Measurements from ENCODE around the gene BICRA.
"Not testable (repeated sequence)": the region's sequence is repeated elsewhere in the genome, so short reads cannot be mapped to it uniquely, and the experiment has no call there.

BICRA gene

DNA sequence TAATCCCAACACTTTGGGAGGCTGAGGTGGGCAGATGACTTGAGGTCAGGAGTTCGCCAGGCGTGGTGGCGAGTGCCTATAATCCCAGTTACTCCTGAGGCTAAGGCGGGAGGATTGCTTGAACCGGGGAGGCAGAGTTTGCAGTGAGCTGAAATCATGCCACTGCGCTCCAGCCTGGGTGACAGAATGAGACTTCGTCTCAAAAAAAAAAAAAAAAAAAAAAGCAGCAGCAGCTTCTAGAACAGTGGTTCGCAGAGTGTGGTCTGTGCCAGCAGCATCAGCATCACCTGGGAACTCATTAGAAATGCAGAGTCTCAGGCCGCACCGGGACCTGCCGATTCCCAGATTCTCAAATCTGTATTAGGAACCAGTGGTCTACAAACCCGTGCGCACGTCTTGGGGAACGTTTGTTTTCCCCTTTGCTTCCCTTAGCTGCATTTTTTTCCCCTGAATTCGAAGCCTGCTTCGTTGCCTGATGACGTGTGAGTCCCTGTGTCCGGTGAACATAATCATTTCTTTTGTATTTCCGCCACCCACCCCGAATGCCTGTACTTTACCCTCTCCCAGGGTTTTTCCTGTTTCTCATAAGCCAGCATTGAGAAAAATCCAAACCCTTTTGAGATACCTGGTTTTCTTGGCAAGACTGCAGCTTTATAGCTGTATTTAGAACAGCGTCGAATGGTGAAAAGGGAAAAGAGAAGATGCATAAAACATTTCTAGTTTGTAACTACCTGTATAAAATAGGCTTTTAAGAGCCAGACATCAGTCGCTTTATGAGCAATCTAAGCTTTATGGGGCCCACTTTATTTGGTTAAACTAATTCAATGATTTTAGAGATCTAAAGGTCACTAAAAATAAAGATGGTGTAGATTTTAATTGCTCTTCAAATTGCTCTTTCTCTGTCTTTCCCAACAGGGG is 49.8 kb downstream of the BICRA start:
- in situ Hi-C loops (cut with HindIII; ENCODE audit: low sequenced_read_pairs), result no loop called here
- peak; percentile 77 for DNase-seq (ENCODE audit: low read depth, low spot score)
- TF ChIP-seq, protein P1, sequence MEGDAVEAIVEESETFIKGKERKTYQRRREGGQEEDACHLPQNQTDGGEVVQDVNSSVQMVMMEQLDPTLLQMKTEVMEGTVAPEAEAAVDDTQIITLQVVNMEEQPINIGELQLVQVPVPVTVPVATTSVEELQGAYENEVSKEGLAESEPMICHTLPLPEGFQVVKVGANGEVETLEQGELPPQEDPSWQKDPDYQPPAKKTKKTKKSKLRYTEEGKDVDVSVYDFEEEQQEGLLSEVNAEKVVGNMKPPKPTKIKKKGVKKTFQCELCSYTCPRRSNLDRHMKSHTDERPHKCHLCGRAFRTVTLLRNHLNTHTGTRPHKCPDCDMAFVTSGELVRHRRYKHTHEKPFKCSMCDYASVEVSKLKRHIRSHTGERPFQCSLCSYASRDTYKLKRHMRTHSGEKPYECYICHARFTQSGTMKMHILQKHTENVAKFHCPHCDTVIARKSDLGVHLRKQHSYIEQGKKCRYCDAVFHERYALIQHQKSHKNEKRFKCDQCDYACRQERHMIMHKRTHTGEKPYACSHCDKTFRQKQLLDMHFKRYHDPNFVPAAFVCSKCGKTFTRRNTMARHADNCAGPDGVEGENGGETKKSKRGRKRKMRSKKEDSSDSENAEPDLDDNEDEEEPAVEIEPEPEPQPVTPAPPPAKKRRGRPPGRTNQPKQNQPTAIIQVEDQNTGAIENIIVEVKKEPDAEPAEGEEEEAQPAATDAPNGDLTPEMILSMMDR (IDR thresholded peaks at IDR 0.05; ENCODE audit: low read depth, low read length), result no peak
- H3K4me3 ChIP-seq (ENCODE audit: low read depth, low read length), result no peak overlapping the region

DNA sequence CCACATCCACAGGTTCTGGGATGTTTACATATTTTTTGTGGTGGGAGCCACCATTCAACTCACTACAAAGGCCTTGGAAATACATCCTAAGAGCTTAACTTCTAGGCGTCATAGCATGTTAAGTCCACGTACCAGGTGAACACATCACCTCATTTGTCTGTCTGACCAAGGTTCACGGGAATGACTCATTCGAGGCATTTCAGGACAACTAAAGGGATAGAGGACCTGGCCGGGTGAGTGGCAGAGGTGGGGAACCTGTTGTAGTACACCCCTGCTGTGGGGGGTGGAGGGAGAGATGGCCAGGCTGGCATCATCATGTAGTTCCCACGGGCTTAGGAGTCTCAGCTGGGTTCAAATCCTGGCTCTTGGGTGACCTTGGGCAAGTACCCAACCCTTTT is 51.5 kb downstream of the BICRA start:
- TF ChIP-seq, protein P1 (IDR thresholded peaks at IDR 0.05; ENCODE audit: low read depth, low read length), result no peak
- H3K4me3 ChIP-seq (ENCODE audit: low read depth, low read length), result no peak overlapping the region
- DNase-seq (ENCODE audit: low read depth, low spot score), result no peak
- in situ Hi-C loops (cut with HindIII; ENCODE audit: low sequenced_read_pairs), result no loop called here

DNA sequence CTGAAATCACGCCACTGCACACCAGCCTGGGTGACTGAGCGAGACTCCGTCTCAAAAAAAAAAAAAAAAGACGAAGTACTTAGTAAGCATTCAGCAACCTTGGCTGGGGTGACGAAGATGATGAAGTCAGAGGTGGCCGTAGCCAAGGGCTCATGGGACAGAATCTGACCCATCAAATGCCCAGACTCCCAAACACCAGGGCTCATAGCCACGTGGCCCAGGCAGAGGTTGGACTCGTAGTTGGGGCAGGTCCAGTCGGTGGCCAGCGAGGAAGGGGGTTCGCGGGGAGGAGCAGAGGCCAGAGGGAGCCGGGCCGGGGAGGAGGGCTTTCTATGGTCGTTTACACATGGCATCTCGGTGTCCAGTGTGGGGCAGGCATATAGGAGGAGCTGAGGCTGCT is 52.2 kb downstream of the BICRA start:
- in situ Hi-C loops (cut with HindIII; ENCODE audit: low sequenced_read_pairs), result no loop called here
- DNase-seq (ENCODE audit: low read depth, low spot score), result no peak
- TF ChIP-seq, protein P1 (IDR thresholded peaks at IDR 0.05; ENCODE audit: low read depth, low read length), result no peak
- H3K4me3 ChIP-seq (ENCODE audit: low read depth, low read length), result no peak overlapping the region

DNA sequence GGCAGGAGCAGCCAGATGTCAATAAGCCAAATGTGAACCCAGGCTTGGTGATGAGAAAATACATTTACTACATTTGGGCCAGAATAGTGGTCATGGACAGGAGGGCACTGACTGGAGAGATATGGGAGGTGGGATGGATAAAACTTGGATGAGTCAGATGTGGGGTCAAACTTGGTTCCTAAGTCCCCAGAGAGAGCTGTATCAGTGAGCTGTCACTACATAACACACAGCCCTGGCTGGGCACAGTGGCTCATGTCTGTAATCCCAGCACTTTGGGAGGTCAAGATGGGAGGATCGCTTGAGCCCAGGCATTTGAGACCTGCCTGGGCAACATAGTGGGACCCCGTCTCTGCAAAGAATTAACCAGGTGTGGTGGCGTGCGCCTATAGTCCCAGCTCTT is 52.7 kb downstream of the BICRA start:
- TF ChIP-seq, protein P1 (IDR thresholded peaks at IDR 0.05; ENCODE audit: low read depth, low read length), result no peak
- DNase-seq (ENCODE audit: low read depth, low spot score), result no peak
- in situ Hi-C loops (cut with HindIII; ENCODE audit: low sequenced_read_pairs), result no loop called here
- H3K4me3 ChIP-seq (ENCODE audit: low read depth, low read length), result no peak overlapping the region

DNA sequence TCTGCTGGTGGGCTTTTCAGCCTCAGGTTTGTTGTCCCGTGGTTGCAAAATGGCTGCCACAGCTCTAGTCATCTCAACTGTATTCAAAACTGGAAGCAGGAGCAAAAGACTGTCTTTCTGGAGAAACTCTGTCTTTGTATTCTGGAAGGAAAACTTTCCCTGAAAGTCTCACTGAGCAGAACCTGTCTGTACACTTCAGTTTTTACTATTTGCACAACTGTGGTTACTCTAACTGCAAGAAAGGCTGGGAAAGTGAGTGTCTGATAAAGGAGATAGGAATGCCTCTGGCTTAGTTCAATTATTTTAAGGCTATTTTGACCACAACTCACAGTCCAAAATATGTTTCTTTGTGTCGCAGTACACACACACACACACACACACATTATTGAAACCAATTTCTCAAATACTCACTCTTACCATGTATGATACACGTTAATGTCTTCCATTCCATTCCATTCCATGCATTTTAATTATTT is 54.5 kb downstream of the BICRA start:
- peak; percentile 96 for DNase-seq (ENCODE audit: low read depth, low spot score)
- TF ChIP-seq, protein P1 (IDR thresholded peaks at IDR 0.05; ENCODE audit: low read depth, low read length), result no peak
- H3K4me3 ChIP-seq (ENCODE audit: low read depth, low read length), result peak overlapping the region; percentile 18
- in situ Hi-C loops (cut with HindIII; ENCODE audit: low sequenced_read_pairs), result no loop called here

DNA sequence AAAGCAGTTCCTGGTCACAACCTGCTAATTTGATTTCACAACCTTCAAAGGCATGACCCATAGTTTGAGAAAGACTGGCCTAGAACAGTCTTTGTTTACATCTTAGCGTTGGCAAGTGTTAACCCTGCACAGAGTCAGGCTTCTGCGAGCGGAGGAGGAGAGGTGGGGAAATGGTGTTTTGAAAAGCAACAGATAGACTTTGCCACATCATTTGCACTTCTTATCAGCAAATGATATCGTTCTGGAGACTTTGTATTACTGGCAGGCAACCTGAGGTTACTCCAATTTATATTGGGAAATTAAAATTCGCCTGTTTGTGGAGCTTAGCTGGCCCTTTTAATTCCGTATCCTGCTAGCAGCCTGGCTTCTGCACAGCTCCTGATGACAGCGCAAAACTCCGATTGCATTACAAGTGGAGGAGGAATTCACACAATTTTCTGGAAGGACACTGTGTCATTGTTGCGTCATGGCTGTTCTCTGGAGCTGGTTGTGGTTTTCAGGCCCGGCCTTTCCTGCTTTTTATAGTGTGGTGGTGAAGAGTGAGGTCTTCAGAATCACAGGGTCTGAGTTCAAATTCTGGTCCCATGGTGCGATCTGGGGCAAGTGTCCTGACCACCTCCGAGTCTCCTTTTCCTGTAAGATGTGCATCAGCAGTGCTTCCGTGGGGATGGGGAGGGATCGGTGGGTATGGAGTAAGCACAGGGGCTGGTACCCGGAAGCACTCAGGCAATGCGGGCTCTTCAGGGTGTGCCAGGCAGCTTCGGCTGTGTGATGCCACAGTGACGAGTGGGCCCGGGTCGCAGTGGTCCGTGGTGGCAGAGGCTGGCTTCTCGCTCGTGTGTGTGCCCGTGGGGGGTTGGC is 55.2 kb downstream of the BICRA start:
- TF ChIP-seq, protein P1 (IDR thresholded peaks at IDR 0.05; ENCODE audit: low read depth, low read length), result no peak
- in situ Hi-C loops (cut with HindIII; ENCODE audit: low sequenced_read_pairs), result no loop called here
- DNase-seq (ENCODE audit: low read depth, low spot score), result peak; percentile 99
- H3K4me3 ChIP-seq (ENCODE audit: low read depth, low read length), result peak overlapping the region; percentile 18

DNA sequence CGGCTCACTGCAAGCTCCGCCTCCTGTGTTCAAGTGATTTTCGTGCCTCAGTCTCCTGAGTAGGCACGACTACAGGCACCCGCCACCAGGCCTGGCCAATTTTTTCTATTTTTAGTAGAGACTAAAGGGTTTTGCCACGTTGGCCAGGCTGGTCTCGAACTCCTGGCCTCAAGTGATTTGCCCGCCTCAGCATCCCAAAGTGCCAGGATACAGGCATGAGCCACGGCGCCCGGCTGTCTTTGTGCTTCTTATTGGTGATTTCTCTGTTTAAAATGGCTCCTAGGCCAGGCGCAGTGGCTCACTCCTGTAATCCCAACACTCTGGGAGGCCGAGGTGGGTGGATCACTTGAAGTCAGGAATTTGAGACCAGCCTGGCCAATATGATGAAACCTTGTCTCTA is 59.6 kb downstream of the BICRA start:
- in situ Hi-C loops (cut with HindIII; ENCODE audit: low sequenced_read_pairs); DNase-seq (ENCODE audit: low read depth, low spot score); H3K4me3 ChIP-seq (ENCODE audit: low read depth, low read length): not testable (repeated sequence)

Measured in astrocyte of the spinal cord (primary cell).